Tibial artery (tissue), 4 donors: Measurements from ENCODE around the gene ELMO2.

ENCODE experiments used
- DNase-seq, 2 donors: peaks; one replicate each; pipeline ENCODE4 v3.0.0-alpha.2; 2019
- H3K27ac ChIP-seq, 2 donors: fragments of 200-600 bp; sonication (generic) in 1 of 2; 1 replicate in 1 of 2; 2 replicates in 1 of 2; pipeline ENCODE4 v1.5.1; 2018 to 2019; ENCODE audit warnings: mild to moderate bottlenecking in 1 of 2
- H3K27me3 ChIP-seq, 2 donors: fragments of 200-600 bp; sonication (generic) in 1 of 2; one replicate each; pipeline versions ENCODE4 v1.5.1 to v1.6.0; 2016 to 2019
- H3K36me3 ChIP-seq, 3 donors: fragments of 200-600 bp; sonication (generic) in 2 of 3; one replicate each; pipeline ENCODE4 v1.5.1; 2016 to 2019; ENCODE audit warnings: mild to moderate bottlenecking in 2 of 3
- H3K4me1 ChIP-seq, 4 donors: fragments of 200-600 bp; sonication (generic) in 2 of 4; 1 replicate in 3 of 4; 2 replicates in 1 of 4; pipeline ENCODE4 v1.5.1; 2016 to 2019
- H3K4me3 ChIP-seq, 2 donors: fragments of 200-600 bp; sonication (generic) in 1 of 2; 1 replicate in 1 of 2; 2 replicates in 1 of 2; pipeline ENCODE4 v1.5.1; 2018 to 2019; ENCODE audit warnings: mild to moderate bottlenecking in 2 of 2
- H3K9me3 ChIP-seq, 3 donors: fragments of 200-600 bp; sonication (generic) in 1 of 3; one replicate each; pipeline ENCODE4 v1.5.1; 2016 to 2019
- intact Hi-C: fragments of 100-400 bp; cut with DNase I; formaldehyde crosslinking; loops from one replicate; pipeline ENCODE4 v1.15.0; 2023; ENCODE audit warnings: low total_unique reads
- TF ChIP-seq, protein P1 (sequence below), 2 experiments: fragments of 200-600 bp in 1 of 2; fragments of 450-650 bp in 1 of 2; IDR thresholded peaks; one replicate each; pipeline ENCODE4 v1.5.1; 2017 to 2019; ENCODE audit warnings: antibody characterized with exemption in 2 of 2, mild to moderate bottlenecking in 1 of 2, moderate library complexity in 1 of 2

ELMO2 gene

GRCh38 chr20:46435146-46435545 is 28.7 kb upstream of the ELMO2 start:
- H3K27me3 ChIP-seq, result peaks cover 0 to 21% of the 10 kb centered on the region in 2 donors
- intact Hi-C loops, result no loop called here

DNA sequence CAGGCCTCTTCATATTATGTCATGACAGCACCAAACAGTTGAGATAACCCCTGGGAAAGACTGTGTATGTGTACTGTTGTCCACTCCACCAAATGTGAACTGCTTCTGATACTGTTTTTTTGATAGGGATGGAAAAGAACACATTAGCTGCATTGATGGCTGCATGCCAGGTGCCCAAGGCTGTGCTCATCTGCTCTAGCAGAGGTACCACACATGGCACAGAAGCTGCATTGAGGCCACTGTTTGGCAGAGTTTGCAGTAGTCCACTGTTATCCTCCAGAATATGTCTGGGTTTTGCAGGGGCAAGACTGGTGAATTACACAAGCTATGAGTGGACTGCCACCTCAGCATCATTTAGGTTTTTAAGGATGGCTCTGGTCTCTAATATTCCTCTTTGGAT is 28.2 kb upstream of the ELMO2 start:
- Histone ChIP-seq H3K27ac (no peak overlapping the region), H3K4me3 (no peak overlapping the region), H3K9me3 (no peaks in the 10 kb centered on the region), H3K36me3 (no peaks in the 10 kb centered on the region), H3K4me1 (no peaks in the 10 kb centered on the region), H3K27me3 (peaks cover 0 to 24% of the 10 kb centered on the region in 2 donors)
- intact Hi-C loops, result no loop called here
- DNase-seq, result no peak
- TF ChIP-seq, protein P1, sequence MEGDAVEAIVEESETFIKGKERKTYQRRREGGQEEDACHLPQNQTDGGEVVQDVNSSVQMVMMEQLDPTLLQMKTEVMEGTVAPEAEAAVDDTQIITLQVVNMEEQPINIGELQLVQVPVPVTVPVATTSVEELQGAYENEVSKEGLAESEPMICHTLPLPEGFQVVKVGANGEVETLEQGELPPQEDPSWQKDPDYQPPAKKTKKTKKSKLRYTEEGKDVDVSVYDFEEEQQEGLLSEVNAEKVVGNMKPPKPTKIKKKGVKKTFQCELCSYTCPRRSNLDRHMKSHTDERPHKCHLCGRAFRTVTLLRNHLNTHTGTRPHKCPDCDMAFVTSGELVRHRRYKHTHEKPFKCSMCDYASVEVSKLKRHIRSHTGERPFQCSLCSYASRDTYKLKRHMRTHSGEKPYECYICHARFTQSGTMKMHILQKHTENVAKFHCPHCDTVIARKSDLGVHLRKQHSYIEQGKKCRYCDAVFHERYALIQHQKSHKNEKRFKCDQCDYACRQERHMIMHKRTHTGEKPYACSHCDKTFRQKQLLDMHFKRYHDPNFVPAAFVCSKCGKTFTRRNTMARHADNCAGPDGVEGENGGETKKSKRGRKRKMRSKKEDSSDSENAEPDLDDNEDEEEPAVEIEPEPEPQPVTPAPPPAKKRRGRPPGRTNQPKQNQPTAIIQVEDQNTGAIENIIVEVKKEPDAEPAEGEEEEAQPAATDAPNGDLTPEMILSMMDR (IDR thresholded peaks at IDR 0.05), result no peak

More at GRCh38 chr20:46435146-46435545, 28.7 kb upstream of the ELMO2 start:
- Histone ChIP-seq H3K36me3 (no peaks in the 10 kb centered on the region), H3K9me3 (no peaks in the 10 kb centered on the region), H3K4me3 (no peak overlapping the region), H3K4me1 (no peaks in the 10 kb centered on the region), H3K27ac (no peak overlapping the region)
- TF ChIP-seq, protein P1 (IDR thresholded peaks at IDR 0.05), result no peak
- no peak for DNase-seq

DNA sequence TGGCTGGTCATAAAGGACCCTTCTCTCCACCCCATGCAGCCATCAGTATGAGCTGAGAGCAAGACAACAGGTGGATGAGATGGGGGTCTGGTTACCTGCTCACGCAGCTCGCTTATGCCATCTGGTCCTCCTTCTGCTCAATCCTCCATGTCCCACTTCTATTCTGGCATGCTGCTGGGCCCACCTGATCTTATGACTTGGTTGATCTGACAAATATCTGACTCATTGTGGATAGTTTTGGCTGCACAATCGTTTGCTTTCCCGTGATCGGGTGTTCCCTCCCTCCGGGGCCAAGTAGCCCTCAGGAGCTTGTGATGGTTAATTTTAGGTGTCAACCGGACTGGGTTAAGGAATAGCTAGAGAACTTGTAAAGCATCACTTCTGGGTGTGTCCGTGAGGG is 26.6 kb upstream of the ELMO2 start:
- Histone ChIP-seq H3K27me3 (peaks cover 0 to 33% of the 10 kb centered on the region in 2 donors), H3K27ac (no peak overlapping the region), H3K36me3 (no peaks in the 10 kb centered on the region), H3K4me3 (no peak overlapping the region), H3K9me3 (no peaks in the 10 kb centered on the region), H3K4me1 (no peaks in the 10 kb centered on the region)
- no peak for DNase-seq
- intact Hi-C loops, result no loop called here
- TF ChIP-seq, protein P1 (IDR thresholded peaks at IDR 0.05), result no peak

DNA sequence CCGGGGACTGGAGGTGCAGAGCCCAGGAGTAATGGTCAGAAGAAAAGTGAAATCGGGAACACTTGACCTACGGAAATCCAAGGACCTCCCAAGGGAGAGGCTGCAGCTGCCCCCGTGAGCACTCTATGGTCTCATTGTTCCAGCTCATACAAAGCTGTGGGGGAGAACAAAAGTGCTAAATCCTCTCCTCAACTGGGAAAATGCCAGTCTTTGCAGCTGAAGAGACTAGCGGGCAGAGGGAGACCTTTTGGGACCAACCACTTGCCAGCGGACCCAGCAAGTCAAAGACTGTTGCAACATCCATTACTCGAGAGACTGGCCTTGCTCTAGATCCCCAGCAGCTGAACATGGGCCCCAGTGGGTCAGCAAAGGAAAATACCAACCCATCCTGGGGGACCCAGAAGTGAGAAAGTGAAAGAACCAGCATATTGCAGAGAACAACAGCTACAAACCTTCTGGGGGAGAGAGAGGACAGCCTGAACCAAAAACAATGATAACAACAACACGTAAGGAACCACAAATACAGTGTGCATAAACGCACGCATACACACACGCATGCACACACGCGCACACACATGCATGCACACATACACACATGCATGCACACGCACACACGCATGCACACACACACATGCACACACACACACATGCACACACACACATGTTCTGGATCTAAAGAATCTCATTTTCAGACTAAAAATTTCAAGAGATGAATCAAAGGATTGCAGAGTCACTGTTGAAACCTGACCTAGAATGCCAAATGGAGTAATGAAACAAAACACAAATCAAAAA is 24.7 kb upstream of the ELMO2 start:
- no peaks in the 10 kb centered on the region for H3K9me3 ChIP-seq
- H3K27me3 ChIP-seq, result peaks cover 0 to 39% of the 10 kb centered on the region in 2 donors
- intact Hi-C loops, result no loop called here
- no peak for DNase-seq
- no peak overlapping the region for H3K27ac ChIP-seq
- H3K4me1 ChIP-seq, result no peaks in the 10 kb centered on the region
- H3K4me3 ChIP-seq, result no peak overlapping the region
- TF ChIP-seq, protein P1 (IDR thresholded peaks at IDR 0.05), result no peak
- H3K36me3 ChIP-seq, result no peaks in the 10 kb centered on the region

GRCh38 chr20:46427384-46427783 is 21.0 kb upstream of the ELMO2 start:
- H3K4me3 ChIP-seq, result no peak overlapping the region
- TF ChIP-seq, protein P1 (IDR thresholded peaks at IDR 0.05), result no peak
- no peak for DNase-seq
- no peaks in the 10 kb centered on the region for H3K36me3 ChIP-seq
- no peaks in the 10 kb centered on the region for H3K4me1 ChIP-seq
- H3K27me3 ChIP-seq, result peaks cover 0 to 50% of the 10 kb centered on the region in 2 donors
- no peaks in the 10 kb centered on the region for H3K9me3 ChIP-seq
- H3K27ac ChIP-seq, result no peak overlapping the region
- intact Hi-C loops, result no loop called here
